NCI-H128 (cell line): ENCODE data around the gene CNNM1.

Experiments
- DNase-seq: peaks from one replicate; lab custom pipeline; 2025; ENCODE audit not compliant: unreplicated experiment; lab: John Stamatoyannopoulos, UW

Gene CNNM1

GRCh38 chr10:99337311-99337811 lies 8.2 kb downstream of the CNNM1 start:
- no peak for DNase-seq

GRCh38 chr10:99337901-99338300 lies 8.7 kb downstream of the CNNM1 start:
- DNase-seq, result no peak

- DNase-seq, result no peak
Observed at GRCh38 chr10:99339077-99339476, 9.9 kb downstream of the CNNM1 start.

- DNase-seq, result no peak
Observed at GRCh38 chr10:99339563-99340047, 10.4 kb downstream of the CNNM1 start.

- DNase-seq, result no peak
Observed at GRCh38 chr10:99340650-99341049, 11.5 kb downstream of the CNNM1 start.

- no peak for DNase-seq
Observed at GRCh38 chr10:99341248-99341647, 12.1 kb downstream of the CNNM1 start.

- no peak for DNase-seq
Observed at GRCh38 chr10:99341860-99342490, 12.8 kb downstream of the CNNM1 start.

- no peak for DNase-seq
Observed at GRCh38 chr10:99343262-99343661, 14.1 kb downstream of the CNNM1 start.

- no peak for DNase-seq
Observed at GRCh38 chr10:99344715-99345114, 15.6 kb downstream of the CNNM1 start.

- DNase-seq, result no peak
Observed at GRCh38 chr10:99345350-99345749, 16.2 kb downstream of the CNNM1 start.

GRCh38 chr10:99346247-99346646 lies 17.1 kb downstream of the CNNM1 start:
- DNase-seq, result no peak

GRCh38 chr10:99347672-99348071 lies 18.5 kb downstream of the CNNM1 start:
- no peak for DNase-seq

- no peak for DNase-seq
Observed at GRCh38 chr10:99353182-99353581, 24.0 kb downstream of the CNNM1 start.

- DNase-seq, result no peak
Observed at GRCh38 chr10:99357691-99358090, 28.5 kb downstream of the CNNM1 start.

- DNase-seq, result no peak
Observed at GRCh38 chr10:99358101-99358500, 28.9 kb downstream of the CNNM1 start.

GRCh38 chr10:99360934-99361333 lies 31.8 kb downstream of the CNNM1 start:
- no peak for DNase-seq

GRCh38 chr10:99364125-99364524 lies 35.0 kb downstream of the CNNM1 start:
- DNase-seq, result no peak

- no peak for DNase-seq
Observed at GRCh38 chr10:99365311-99365710, 36.2 kb downstream of the CNNM1 start.

GRCh38 chr10:99365736-99366135 lies 36.6 kb downstream of the CNNM1 start:
- no peak for DNase-seq

- DNase-seq, result no peak
Observed at GRCh38 chr10:99366666-99367065, 37.5 kb downstream of the CNNM1 start.

- no peak for DNase-seq
Observed at GRCh38 chr10:99368646-99369045, 39.5 kb downstream of the CNNM1 start.

- no peak for DNase-seq
Observed at GRCh38 chr10:99369126-99369525, 40.0 kb downstream of the CNNM1 start.

GRCh38 chr10:99369551-99369950 lies 40.4 kb downstream of the CNNM1 start:
- no peak for DNase-seq
